Hepatocyte (in vitro differentiated cells): Measurements from ENCODE around the gene TRIM9.

ENCODE experiments used
- CTCF ChIP-seq: fragments of 200-600 bp; sonication (generic); IDR thresholded peaks from 2 replicates; pipeline ENCODE4 v1.5.1; 2016; ENCODE audit warnings: antibody characterized with exemption, mild to moderate bottlenecking; ENCODE audit not compliant: poor library complexity
- EZH2 ChIP-seq: fragments of 200-600 bp; sonication (generic); IDR thresholded peaks from 2 replicates; pipeline ENCODE4 v1.6.1; 2016; ENCODE audit warnings: antibody characterized with exemption, mild to moderate bottlenecking, borderline replicate concordance

DNA sequence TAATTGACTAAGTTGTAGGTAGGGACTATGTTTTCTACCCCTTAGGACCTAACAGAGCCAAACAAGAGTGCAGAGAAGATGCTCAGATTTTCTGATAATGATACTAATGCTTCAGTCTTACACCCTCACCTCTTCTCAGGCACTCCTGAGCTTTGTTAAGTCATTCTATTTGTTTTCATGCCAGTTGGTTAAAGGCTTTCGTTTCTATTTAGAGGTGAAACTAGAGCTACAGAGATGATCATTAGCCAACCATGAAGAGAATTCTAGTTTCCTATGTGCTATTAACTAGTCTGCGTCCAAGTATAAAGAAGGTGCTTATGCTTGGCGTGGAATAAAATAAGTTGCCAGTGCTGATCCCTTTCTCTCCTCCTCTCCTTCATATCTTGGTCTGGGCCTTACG is 116.0 kb downstream of the TRIM9 start:
- TF ChIP-seq EZH2 = no peak
- no peak for TF ChIP-seq CTCF
